NCI-H2196 (cell line): ENCODE results near the gene IRAK2.
A peak's percentile ranks its signal among the peaks of the same experiment; 100 is the strongest.

ENCODE experiments used
- DNase-seq: peaks from one replicate; lab custom pipeline; 2025; ENCODE audit not compliant: unreplicated experiment; lab: John Stamatoyannopoulos, UW

IRAK2 gene

DNA sequence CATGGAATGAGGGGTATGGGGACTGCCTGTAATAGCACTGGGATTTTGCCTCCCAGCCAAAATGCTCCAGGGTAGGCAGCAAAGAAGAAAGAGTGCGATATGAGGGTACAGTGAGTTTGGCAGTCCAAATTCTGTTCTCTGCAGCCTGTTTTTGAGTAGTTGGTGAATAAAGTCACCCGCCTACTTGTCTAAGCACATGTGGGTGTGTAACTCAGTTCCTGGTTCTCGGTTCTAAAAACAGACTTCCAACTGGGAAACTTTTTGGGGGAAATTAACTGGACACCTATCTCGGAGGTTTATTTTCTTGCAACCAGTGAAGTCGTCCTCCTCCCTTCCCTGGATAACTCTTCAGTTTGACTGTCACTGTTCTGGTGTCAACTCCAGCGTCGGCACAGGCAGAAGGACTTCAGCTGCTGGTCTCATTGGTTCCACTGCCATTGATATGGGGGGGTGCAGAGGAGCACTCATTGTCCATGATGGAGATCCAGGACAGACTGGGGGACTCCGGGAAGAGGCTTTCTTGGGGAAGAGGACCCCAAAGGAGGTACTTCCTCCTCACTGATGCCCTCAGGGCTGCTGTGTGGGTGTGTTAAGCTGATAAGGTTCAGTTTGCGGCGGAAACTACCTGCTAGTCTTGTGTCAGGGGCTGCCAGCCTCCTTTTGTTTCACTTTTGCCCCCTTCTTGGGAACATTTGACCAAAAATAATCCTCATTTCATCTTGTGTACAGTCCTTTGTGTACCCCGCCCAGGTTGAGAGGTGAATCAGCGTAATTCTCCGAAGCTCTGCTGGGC lies 114.9 kb downstream of the IRAK2 start:
- no peak for DNase-seq

GRCh38 chr3:10280177-10280529 lies 115.4 kb downstream of the IRAK2 start:
- no peak for DNase-seq

DNA sequence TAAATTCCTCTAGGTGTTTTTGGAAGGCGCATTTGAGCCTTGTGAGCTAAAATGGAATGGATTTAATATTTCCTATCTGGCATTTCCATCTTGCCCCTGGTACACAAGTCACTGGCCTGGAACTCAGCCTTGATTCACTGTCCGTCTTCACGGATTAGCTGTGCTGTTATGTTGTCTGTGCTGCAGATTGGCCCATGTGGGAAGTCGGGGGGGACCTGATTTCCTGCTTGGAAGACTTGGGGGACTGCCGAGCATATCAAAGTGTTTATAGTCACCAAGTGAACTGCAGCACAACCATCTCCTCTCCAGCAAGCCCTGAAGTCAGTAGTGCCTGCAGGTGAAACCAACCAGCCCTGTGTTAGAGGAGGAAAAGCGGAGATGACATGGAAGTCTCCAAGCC lies 115.9 kb downstream of the IRAK2 start:
- no peak for DNase-seq

GRCh38 chr3:10281951-10282350 lies 117.2 kb downstream of the IRAK2 start:
- DNase-seq, result no peak

GRCh38 chr3:10283638-10284037 lies 118.9 kb downstream of the IRAK2 start:
- peak; percentile 40 for DNase-seq

GRCh38 chr3:10284496-10284895 lies 119.8 kb downstream of the IRAK2 start:
- no peak for DNase-seq

GRCh38 chr3:10285272-10286132 lies 120.8 kb downstream of the IRAK2 start:
- no peak for DNase-seq

GRCh38 chr3:10286133-10286524 lies 121.4 kb downstream of the IRAK2 start:
- no peak for DNase-seq

DNA sequence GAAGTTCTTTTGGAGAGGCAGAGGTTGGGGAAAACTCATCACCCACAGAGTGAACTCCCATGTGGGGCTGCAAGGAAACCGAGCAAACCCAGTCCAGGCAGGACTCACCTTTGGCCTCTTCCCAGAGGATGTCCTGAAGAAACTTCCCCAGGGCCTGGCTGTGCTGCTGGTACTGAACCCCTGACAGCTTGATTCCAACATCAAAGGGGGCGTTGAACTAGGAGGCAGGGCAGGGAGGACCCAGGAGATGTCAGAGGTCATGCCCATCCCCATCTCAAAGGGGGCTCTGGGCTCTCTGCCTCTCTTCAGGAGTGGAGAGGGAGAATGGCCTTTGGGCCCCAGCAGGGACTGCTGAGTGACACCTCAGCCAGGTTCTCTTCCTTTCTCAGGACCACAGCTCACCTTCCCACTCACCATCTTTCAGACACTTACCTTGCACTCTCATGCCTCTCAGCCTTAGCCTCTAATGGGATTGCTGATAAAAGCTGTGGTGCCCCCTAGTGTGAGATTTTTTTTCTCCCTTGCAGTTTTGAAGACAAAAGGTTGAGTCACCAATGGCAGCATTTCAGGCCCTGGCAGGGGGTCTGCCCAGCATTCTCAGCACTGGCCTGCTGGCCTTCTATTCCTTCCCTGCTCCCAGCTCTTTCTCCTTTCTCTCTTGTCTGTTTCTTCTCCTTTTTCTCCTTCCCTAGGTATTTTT lies 122.0 kb downstream of the IRAK2 start:
- no peak for DNase-seq

- no peak for DNase-seq
Observed at GRCh38 chr3:10287936-10288574, 123.3 kb downstream of the IRAK2 start.

DNA sequence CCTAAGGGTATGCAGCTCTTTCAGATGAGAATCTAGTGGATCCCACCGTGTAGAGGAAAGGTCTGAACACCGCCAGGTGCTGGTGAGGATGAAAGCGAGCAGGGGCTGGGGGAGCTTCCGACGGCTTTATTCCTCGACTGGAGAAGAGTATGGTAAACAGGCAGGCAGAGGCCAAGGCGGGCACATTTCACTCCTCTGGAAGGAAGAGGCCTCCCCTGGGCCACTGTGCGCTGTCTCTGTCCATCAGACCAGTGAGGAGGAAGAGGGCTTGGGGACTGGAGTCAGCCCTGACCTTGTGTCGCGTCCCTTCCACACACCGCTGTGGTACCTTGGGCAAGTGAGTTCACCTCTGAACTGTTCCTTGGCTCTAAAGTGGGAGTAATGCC lies 123.8 kb downstream of the IRAK2 start:
- DNase-seq, result no peak

GRCh38 chr3:10289077-10289476 lies 124.4 kb downstream of the IRAK2 start:
- DNase-seq, result no peak

GRCh38 chr3:10289787-10290355 lies 125.2 kb downstream of the IRAK2 start:
- DNase-seq, result no peak

DNA sequence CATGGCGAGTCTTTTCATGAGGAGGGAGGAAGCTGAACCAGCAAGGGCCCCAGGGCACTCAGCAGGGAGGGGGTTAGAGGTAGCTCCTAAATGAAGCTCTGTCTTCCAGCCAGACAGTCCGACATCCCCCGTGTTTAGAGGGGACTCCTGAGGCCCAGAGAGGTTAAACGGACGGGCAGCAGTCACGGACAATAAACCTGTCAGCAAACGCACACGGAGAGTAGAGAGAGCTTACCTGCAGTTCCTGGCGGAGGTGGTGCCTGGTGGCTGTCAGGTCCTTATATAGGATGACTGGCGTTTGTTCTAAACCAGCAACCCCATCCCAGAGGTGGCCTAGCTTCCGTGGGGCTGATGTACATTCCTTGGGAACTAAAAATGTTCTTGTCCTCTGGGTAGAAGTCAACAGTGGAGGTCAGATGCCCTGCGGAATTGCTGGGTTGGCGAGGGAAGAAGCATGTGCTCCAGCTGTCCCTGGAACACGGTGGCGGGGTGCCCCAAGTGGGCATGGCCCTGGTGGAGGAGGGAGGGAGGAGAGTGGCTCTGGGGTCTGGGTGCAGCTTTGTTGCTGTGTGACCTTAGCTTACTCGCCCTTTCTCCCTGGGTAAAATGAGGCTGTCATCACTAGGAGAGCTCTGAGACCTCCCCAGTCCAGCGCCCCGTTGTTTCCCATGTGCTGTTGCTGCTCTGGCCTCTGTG lies 125.9 kb downstream of the IRAK2 start:
- no peak for DNase-seq

DNA sequence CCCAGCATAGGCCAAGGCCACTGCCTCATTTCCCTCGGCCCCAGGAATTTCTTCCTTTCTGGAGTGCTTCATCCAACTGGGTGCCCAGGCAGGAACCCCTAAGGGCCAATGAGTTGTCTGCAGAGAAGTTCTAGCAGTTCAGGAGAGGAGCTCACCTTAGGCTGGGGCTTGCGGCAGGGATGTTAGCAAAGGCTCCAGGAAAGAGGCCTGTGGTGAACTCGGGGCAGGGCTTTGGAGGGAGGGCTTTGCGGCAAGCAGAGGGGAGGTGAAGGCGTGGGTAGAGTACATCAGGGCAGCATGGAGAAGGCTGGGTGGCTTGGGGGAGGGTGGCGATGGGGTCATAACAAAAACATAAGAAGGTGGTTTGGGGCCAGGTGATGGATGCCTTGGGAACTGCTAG lies 126.9 kb downstream of the IRAK2 start:
- DNase-seq, result no peak

- no peak for DNase-seq
Observed at GRCh38 chr3:10292505-10293419, 128.0 kb downstream of the IRAK2 start, which contains the start of gene GHRL. Gene GHRL, minus strand, starts transcription at chr3:10292947. Its CDS starts 2,767 bp downstream, at chr3:10290180.
